ENCODE measurements around the gene EVA1B.

DNA sequence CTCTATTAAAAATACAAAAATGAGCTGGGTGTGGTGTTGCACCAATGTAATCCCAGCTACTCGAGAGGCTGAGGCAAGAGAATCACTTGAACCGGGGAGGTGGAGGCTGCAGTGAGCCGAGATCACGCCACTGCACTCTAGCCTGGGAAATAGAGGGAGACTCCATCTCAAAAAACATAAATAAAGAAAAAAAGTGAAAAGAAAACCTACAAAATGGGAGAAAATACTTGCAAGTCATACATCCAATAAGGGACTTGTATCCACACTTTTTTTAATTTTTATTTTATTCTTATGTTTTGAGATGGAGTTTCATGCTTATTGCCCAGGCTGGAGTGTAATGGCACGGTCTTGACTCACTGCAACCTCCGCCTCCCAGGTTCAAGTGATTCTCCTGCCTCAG, 46.8 kb downstream of the EVA1B start:
- TF ChIP-seq, protein P1, sequence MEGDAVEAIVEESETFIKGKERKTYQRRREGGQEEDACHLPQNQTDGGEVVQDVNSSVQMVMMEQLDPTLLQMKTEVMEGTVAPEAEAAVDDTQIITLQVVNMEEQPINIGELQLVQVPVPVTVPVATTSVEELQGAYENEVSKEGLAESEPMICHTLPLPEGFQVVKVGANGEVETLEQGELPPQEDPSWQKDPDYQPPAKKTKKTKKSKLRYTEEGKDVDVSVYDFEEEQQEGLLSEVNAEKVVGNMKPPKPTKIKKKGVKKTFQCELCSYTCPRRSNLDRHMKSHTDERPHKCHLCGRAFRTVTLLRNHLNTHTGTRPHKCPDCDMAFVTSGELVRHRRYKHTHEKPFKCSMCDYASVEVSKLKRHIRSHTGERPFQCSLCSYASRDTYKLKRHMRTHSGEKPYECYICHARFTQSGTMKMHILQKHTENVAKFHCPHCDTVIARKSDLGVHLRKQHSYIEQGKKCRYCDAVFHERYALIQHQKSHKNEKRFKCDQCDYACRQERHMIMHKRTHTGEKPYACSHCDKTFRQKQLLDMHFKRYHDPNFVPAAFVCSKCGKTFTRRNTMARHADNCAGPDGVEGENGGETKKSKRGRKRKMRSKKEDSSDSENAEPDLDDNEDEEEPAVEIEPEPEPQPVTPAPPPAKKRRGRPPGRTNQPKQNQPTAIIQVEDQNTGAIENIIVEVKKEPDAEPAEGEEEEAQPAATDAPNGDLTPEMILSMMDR (IDR thresholded peaks at IDR 0.05; ENCODE audit: insufficient read depth, low read length) = no peak
- TF ChIP-seq POLR2AphosphoS5 (IDR thresholded peaks at IDR 0.05; ENCODE audit: low read depth) (no peak), GABPA (IDR thresholded peaks at IDR 0.05; ENCODE audit: low read depth) (no peak)
